SK-N-SH (cell line): ENCODE measurements around the gene CGN. TPM values are rescaled to one million over a fixed set of nuclear protein-coding genes. Genes with fewer than 3 reads are reported as not detected.

ENCODE experiments used
- CTCF ChIA-PET: fragments of 300-600, 350-600 bp; formaldehyde crosslinking; extraction: SDS; loops from one replicate; lab custom pipeline; 2021; lab: Yijun Ruan, JAX
- POLR2A ChIA-PET: fragments of 350-600 bp; sonication (Branson Sonifier 250); formaldehyde crosslinking; extraction: SDS; loops from one replicate; lab custom pipeline; 2020; ENCODE audit warnings: antibody characterized with exemption, inconsistent platforms; lab: Yijun Ruan, JAX
- DNase-seq: peaks from one replicate; pipeline ENCODE4 v3.0.0; 2012
- H2AFZ ChIP-seq: fragments of 200-600 bp; sonication (generic); 2 replicates; pipeline ENCODE4 v1.8.1; 2016; ENCODE audit warnings: antibody characterized with exemption, mild to moderate bottlenecking, low read depth
- H3F3A ChIP-seq: fragments of 200-600 bp; sonication (generic); replicated peaks from 2 replicates; pipeline ENCODE3; 2016; ENCODE audit warnings: antibody characterized with exemption, mild to moderate bottlenecking; ENCODE audit not compliant: insufficient read depth
- H3K27ac ChIP-seq, 2 experiments: fragments of 200-500 bp in 1 of 2; fragments of 200-600 bp in 1 of 2; sonication (Bioruptor generic) in 1 of 2; sonication (generic), shearing (Covaris generic) in 1 of 2; 2 replicates each; pipeline versions ENCODE4 v1.5.1 to v1.6.1; 2014 to 2016; ENCODE audit warnings: low read depth in 2 of 2, inconsistent platforms in 1 of 2, low read length in 1 of 2, mild to moderate bottlenecking in 1 of 2, mixed read lengths in 1 of 2
- H3K27me3 ChIP-seq: fragments of 200-600 bp; sonication (generic), shearing (Covaris generic); 2 replicates; pipeline ENCODE4 v1.6.1; 2016; ENCODE audit warnings: mixed run types; ENCODE audit not compliant: insufficient read depth
- H3K36me3 ChIP-seq, 2 experiments: fragments of 200-500 bp in 1 of 2; fragments of 200-600 bp in 1 of 2; sonication (Bioruptor generic) in 1 of 2; sonication (generic) in 1 of 2; replicated peaks in 1 of 2; 2 replicates each; pipeline versions ENCODE3 to v1.5.1; 2014 to 2016; ENCODE audit warnings: low read length in 1 of 2, mild to moderate bottlenecking in 1 of 2; ENCODE audit not compliant: insufficient read depth in 2 of 2, control insufficient read depth in 1 of 2
- H3K4me1 ChIP-seq, 2 experiments: fragments of 200-500 bp in 1 of 2; fragments of 200-600 bp in 1 of 2; sonication (Bioruptor generic) in 1 of 2; sonication (generic), shearing (Covaris generic) in 1 of 2; 2 replicates each; pipeline versions ENCODE4 v1.5.1 to v1.6.1; 2014 to 2016; ENCODE audit warnings: low read depth in 1 of 2, low read length in 1 of 2, mixed run types in 1 of 2; ENCODE audit not compliant: insufficient read depth in 2 of 2, control insufficient read depth in 1 of 2
- H3K4me2 ChIP-seq: fragments of 200-600 bp; sonication (generic), shearing (Covaris generic); 2 replicates; pipeline ENCODE4 v1.6.1; 2017; ENCODE audit warnings: mixed run types
- H3K4me3 ChIP-seq, 2 experiments: fragments of 200-500 bp in 1 of 2; fragments of 200-600 bp in 1 of 2; sonication (Bioruptor generic) in 1 of 2; sonication (generic), shearing (Covaris generic) in 1 of 2; 2 replicates each; pipeline versions ENCODE4 v1.5.1 to v1.8.1; 2014 to 2016; ENCODE audit warnings: low read depth in 2 of 2, inconsistent platforms in 1 of 2, low read length in 1 of 2, mild to moderate bottlenecking in 1 of 2, mixed read lengths in 1 of 2, moderate library complexity in 1 of 2
- H3K79me2 ChIP-seq: fragments of 200-600 bp; sonication (generic); 2 replicates; pipeline ENCODE4 v1.8.1; 2017; ENCODE audit warnings: mild to moderate bottlenecking; ENCODE audit not compliant: insufficient read depth
- H3K9ac ChIP-seq: fragments of 200-600 bp; sonication (generic); 2 replicates; pipeline ENCODE4 v1.6.1; 2017; ENCODE audit warnings: mixed run types
- H3K9me2 ChIP-seq: fragments of 200-600 bp; sonication (generic); 2 replicates; pipeline ENCODE4 v1.6.1; 2017; ENCODE audit warnings: mixed run types
- H3K9me3 ChIP-seq: fragments of 200-600 bp; sonication (generic); 2 replicates; pipeline ENCODE4 v1.6.1; 2017; ENCODE audit warnings: mixed run types, mild to moderate bottlenecking, moderate library complexity
- H4K20me1 ChIP-seq: fragments of 200-600 bp; sonication (generic); 2 replicates; pipeline ENCODE4 v1.6.1; 2017; ENCODE audit warnings: mild to moderate bottlenecking, mixed run types; ENCODE audit not compliant: insufficient read depth
- FOSL2 ChIP-seq: IDR thresholded peaks from 2 replicates; pipeline ENCODE4 v1.4.0; 2012; ENCODE audit warnings: low read depth, mild to moderate bottlenecking, moderate library complexity, borderline replicate concordance
- MXI1 ChIP-seq: IDR thresholded peaks from 2 replicates; pipeline ENCODE4 v1.6.1; 2012; ENCODE audit warnings: mild to moderate bottlenecking, low read depth, low read length, improper control_type of control experiment
- POLR2AphosphoS5 ChIP-seq: IDR thresholded peaks from 2 replicates; pipeline ENCODE4 v1.6.1; 2012; ENCODE audit warnings: low read depth, low read length
- RAD21 ChIP-seq: IDR thresholded peaks from 2 replicates; pipeline ENCODE4 v1.6.1; 2012; ENCODE audit warnings: mild to moderate bottlenecking, low read length
- TCF12 ChIP-seq: IDR thresholded peaks from 2 replicates; pipeline ENCODE4 v1.4.0; 2012
- TEAD4 ChIP-seq: IDR thresholded peaks from 2 replicates; pipeline ENCODE4 v1.4.0; 2012; ENCODE audit warnings: mild to moderate bottlenecking, borderline replicate concordance; ENCODE audit not compliant: insufficient read depth
- YY1 ChIP-seq: IDR thresholded peaks from 2 replicates; pipeline ENCODE4 v1.4.0; 2012; ENCODE audit warnings: low read depth, mild to moderate bottlenecking
- ZBTB33 ChIP-seq: IDR thresholded peaks from 2 replicates; pipeline ENCODE4 v1.4.0; 2012; ENCODE audit warnings: low read depth, borderline replicate concordance
- WGBS: methylation state at CpG from one replicate; pipeline ENCODE4 v1.1.6; 2017; ENCODE audit warnings: low lambda C conversion rate; 5-methylcytosine and 5-hydroxymethylcytosine counted together
- polyA plus RNA-seq, 3 experiments: library from polyadenylated mRNA; depleted of rRNA; stranded (reverse); fragments of >200 nt; gene quantifications; 2 replicates each; pipeline ENCODE4 v1.2.3, GENCODE V29; 2012

Gene CGN
- polyA plus RNA-seq, 1 of the 3 experiments (the other 2 are of a cell fraction): 0.36 TPM

- no peaks in the 10 kb centered on the region for H3K9me2 ChIP-seq
- H3K79me2 ChIP-seq: no peaks in the 10 kb centered on the region
- H3K4me2 ChIP-seq: no peak overlapping the region
- peaks cover 0 to 8% of the 10 kb centered on the region in 2 experiments; a peak in 1 of 4 replicates for H3K4me1 ChIP-seq
- no peaks in the 10 kb centered on the region for H3K27me3 ChIP-seq
- H3K9ac ChIP-seq: no peak overlapping the region
- H3K4me3 ChIP-seq: no peak overlapping the region
- H3F3A ChIP-seq: no peaks in the 10 kb centered on the region
- TF ChIP-seq MXI1: no peak
- TF ChIP-seq FOSL2: no peak
- TF ChIP-seq YY1: no peak
- H2AFZ ChIP-seq: no peak overlapping the region
- 100% methylated on average over 2 of the region's 2 CpGs for WGBS
- H4K20me1 ChIP-seq: no peaks in the 10 kb centered on the region
- POLR2A ChIA-PET: no interaction called here
- no peaks in the 10 kb centered on the region for H3K9me3 ChIP-seq
- H3K36me3 ChIP-seq: peaks cover 45 to 67% of the 10 kb centered on the region in 2 experiments
- CTCF ChIA-PET: interaction anchor here (0.9 to 1.0 kb wide), 2 partner anchors 12 to 17 kb away, joined by 3 to 5 read pairs; no protein-coding TSS in a partner anchor
- no peak overlapping the region for H3K27ac ChIP-seq
- no peak for DNase-seq
Observed at GRCh38 chr1:151577173-151577572, 66.0 kb downstream of the CGN start.

- POLR2A ChIA-PET: no interaction called here
- Histone ChIP-seq H3K9me2 (no peaks in the 10 kb centered on the region), H3K9ac (no peak overlapping the region), H3K9me3 (no peaks in the 10 kb centered on the region), H3K36me3 (peaks cover 47 to 73% of the 10 kb centered on the region in 2 experiments), H3K4me2 (no peak overlapping the region), H3K4me1 (peaks cover 0 to 8% of the 10 kb centered on the region in 2 experiments; a peak in 1 of 4 replicates), H3K27me3 (no peaks in the 10 kb centered on the region), H3F3A (no peaks in the 10 kb centered on the region), H4K20me1 (no peaks in the 10 kb centered on the region), H3K27ac (no peak overlapping the region), H3K79me2 (no peaks in the 10 kb centered on the region), H2AFZ (no peak overlapping the region), H3K4me3 (no peak overlapping the region)
- no peak for DNase-seq
- TF ChIP-seq TEAD4 (no peak), TCF12 (no peak), FOSL2 (no peak), RAD21 (no peak), ZBTB33 (no peak), POLR2AphosphoS5 (no peak)
- CTCF ChIA-PET: interaction anchor here (0.8 to 2.6 kb wide), 4 partner anchors 9 to 29 kb away, joined by 3 to 19 read pairs (median 3); no protein-coding TSS in a partner anchor
- WGBS: 92% methylated on average over 1 of the region's 1 CpG
Observed at GRCh38 chr1:151578941-151579340, 67.8 kb downstream of the CGN start.
